Measurements from ENCODE around the gene PRKCQ. TPM values are rescaled to one million over a fixed set of nuclear protein-coding genes. Genes with fewer than 3 reads are reported as not detected.

PRKCQ gene
- total and polyA plus RNA-seq, 2 of the 8 experiments (the other 6 are each of a cell fraction or from before 2014, with no cell fraction given): 9.1 to 22.6 TPM

DNA sequence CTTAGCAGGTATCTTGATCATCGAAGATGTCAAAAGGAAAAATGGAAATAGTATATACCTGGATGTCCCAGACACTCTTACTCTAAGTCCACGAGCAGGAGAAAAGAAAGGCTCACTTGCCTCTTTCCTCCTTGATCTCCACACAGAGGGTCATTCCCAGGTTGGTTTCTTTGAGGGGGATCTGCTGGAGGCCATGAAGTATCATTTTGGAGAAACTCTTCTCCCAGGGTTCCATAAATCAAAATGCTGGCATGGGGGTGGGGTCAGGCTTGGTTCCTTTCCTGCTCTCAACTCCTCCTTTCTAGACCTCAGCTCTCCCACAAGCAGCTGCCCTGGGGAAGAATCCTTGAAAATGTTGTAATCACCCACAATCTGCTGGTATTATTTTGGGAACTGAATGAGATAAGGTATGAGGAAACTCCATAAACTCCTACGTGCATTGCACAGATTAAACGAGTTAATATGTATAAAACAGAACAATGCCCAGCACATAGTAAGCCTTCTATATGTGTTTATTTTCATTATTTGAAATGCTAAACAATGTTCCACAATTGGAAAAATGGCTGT is 54.4 kb downstream of the PRKCQ start:
- no peak overlapping the region for H3K14ac ChIP-seq (ENCODE audit: insufficient read length)
- H2BK120ac ChIP-seq (replicated peaks; ENCODE audit: low read depth, low read length): no peak overlapping the region
- no peak overlapping the region for H2AK5ac ChIP-seq (ENCODE audit: low read depth, low read length)
- no peak overlapping the region for H3K27ac ChIP-seq (ENCODE audit: low read depth, low read length)
- no peak overlapping the region for H3K4me3 ChIP-seq (ENCODE audit: extremely low read depth in 1 of 4, insufficient read depth in 2 of 4, low read depth in 3 of 4, low read length in 4 of 4)
- CTCF ChIA-PET (ENCODE audit: partially characterized antibody): no interaction called here
- H3K4me2 ChIP-seq (ENCODE audit: insufficient read depth in 1 of 2, low read depth in 2 of 2, low read length in 2 of 2): no peak overlapping the region
- no peak overlapping the region for H3K56ac ChIP-seq (replicated peaks; ENCODE audit: insufficient read length, low read depth, low read length)
- 90% methylated on average over 4 of the region's 4 CpGs; no CpG with 5 or more reads in 1 of the 2 experiments for WGBS, 2 experiments (ENCODE audit: extremely low coverage in 1 of 2, insufficient coverage in 1 of 2, insufficient read length in 1 of 2, insufficient replicate concordance in 2 of 2, low coverage in 1 of 2, low lambda C conversion rate in 2 of 2, missing lambda C conversion rate in 1 of 2)
- DNase-seq (ENCODE audit: low read depth in 1 of 2, low spot score in 2 of 2): no peak
- TF ChIP-seq, protein P1, sequence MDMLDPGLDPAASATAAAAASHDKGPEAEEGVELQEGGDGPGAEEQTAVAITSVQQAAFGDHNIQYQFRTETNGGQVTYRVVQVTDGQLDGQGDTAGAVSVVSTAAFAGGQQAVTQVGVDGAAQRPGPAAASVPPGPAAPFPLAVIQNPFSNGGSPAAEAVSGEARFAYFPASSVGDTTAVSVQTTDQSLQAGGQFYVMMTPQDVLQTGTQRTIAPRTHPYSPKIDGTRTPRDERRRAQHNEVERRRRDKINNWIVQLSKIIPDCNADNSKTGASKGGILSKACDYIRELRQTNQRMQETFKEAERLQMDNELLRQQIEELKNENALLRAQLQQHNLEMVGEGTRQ (IDR thresholded peaks at IDR 0.05; ENCODE audit: low read length): no peak
- no peak for TF ChIP-seq POU5F1 (IDR thresholded peaks at IDR 0.05; ENCODE audit: low read depth, low read length)
- TF ChIP-seq HDAC6 (IDR thresholded peaks at IDR 0.05; ENCODE audit: low read depth, low read length): no peak
- no peak for TF ChIP-seq YY1 (IDR thresholded peaks at IDR 0.05; ENCODE audit: low read depth, low read length)
- no peak for TF ChIP-seq JUN (IDR thresholded peaks at IDR 0.05; ENCODE audit: low read depth, low read length)
- no peak for TF ChIP-seq CHD2 (IDR thresholded peaks at IDR 0.05; ENCODE audit: low read length)
- TF ChIP-seq KDM5A (IDR thresholded peaks at IDR 0.05; ENCODE audit: low read length): no peak
- no peak for TF ChIP-seq TAF7 (optimal IDR thresholded peaks at IDR 0.05; ENCODE audit: borderline replicate concordance, low read depth, low read length)
- TF ChIP-seq, protein P2, sequence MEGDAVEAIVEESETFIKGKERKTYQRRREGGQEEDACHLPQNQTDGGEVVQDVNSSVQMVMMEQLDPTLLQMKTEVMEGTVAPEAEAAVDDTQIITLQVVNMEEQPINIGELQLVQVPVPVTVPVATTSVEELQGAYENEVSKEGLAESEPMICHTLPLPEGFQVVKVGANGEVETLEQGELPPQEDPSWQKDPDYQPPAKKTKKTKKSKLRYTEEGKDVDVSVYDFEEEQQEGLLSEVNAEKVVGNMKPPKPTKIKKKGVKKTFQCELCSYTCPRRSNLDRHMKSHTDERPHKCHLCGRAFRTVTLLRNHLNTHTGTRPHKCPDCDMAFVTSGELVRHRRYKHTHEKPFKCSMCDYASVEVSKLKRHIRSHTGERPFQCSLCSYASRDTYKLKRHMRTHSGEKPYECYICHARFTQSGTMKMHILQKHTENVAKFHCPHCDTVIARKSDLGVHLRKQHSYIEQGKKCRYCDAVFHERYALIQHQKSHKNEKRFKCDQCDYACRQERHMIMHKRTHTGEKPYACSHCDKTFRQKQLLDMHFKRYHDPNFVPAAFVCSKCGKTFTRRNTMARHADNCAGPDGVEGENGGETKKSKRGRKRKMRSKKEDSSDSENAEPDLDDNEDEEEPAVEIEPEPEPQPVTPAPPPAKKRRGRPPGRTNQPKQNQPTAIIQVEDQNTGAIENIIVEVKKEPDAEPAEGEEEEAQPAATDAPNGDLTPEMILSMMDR (IDR thresholded peaks at IDR 0.05; ENCODE audit: control extremely low read depth in 1 of 3, insufficient read depth in 1 of 3, low read depth in 1 of 3, low read length in 3 of 3): no peak
- TF ChIP-seq SAP30 (IDR thresholded peaks at IDR 0.05; ENCODE audit: insufficient read depth, insufficient replicate concordance, low read length): no peak
- TF ChIP-seq ASH2L (IDR thresholded peaks at IDR 0.05; ENCODE audit: low read length): no peak
- no peaks in the 10 kb centered on the region for H3K23me2 ChIP-seq (ENCODE audit: low read depth, low read length)
- POLR2A ChIA-PET (ENCODE audit: partially characterized antibody): no interaction called here
- no peak overlapping the region for H2BK12ac ChIP-seq (ENCODE audit: low read depth, low read length)
- no peak overlapping the region for H2BK5ac ChIP-seq (ENCODE audit: low read depth, low read length)
- H2AFZ ChIP-seq (ENCODE audit: low read length): no peak overlapping the region
- H4K5ac ChIP-seq (ENCODE audit: insufficient read length, low read depth, low read length): no peak overlapping the region
- H4K91ac ChIP-seq (replicated peaks; ENCODE audit: insufficient read length, low read length): no peak overlapping the region
- H2BK20ac ChIP-seq (ENCODE audit: low read length): no peak overlapping the region
- no peak overlapping the region for H3K18ac ChIP-seq (ENCODE audit: extremely low read depth, low read length)
- H2BK15ac ChIP-seq (ENCODE audit: low read length): no peak overlapping the region
- H3K79me1 ChIP-seq (ENCODE audit: low read depth, low read length): no peaks in the 10 kb centered on the region; the same call in 1 of the 2 replicates
- no peak overlapping the region for H4K8ac ChIP-seq (ENCODE audit: extremely low read depth, insufficient read depth, low read length)
- H3K23ac ChIP-seq (ENCODE audit: insufficient read length): no peak overlapping the region
- no peaks in the 10 kb centered on the region for H3K9me3 ChIP-seq (ENCODE audit: insufficient read depth in 2 of 2, low read depth in 1 of 2, low read length in 1 of 2)
- H3K36me3 ChIP-seq (ENCODE audit: control insufficient read depth in 2 of 4, insufficient read depth in 4 of 4, low read length in 3 of 4): no peaks in the 10 kb centered on the region
- FAIRE-seq: no peak
- H3K4me1 ChIP-seq (replicated peaks in 1 of 4; ENCODE audit: control insufficient read depth in 3 of 4, insufficient read depth in 4 of 4, low read length in 3 of 4): no peaks in the 10 kb centered on the region
- no peaks in the 10 kb centered on the region; a peak in 1 of 4 replicates for H3K79me2 ChIP-seq (ENCODE audit: control insufficient read depth in 1 of 2, insufficient read depth in 2 of 2, low read length in 2 of 2)
- H3K4ac ChIP-seq (replicated peaks; ENCODE audit: insufficient read length, low read depth, low read length): no peak overlapping the region
- no peaks in the 10 kb centered on the region for H3K27me3 ChIP-seq (replicated peaks in 1 of 4; ENCODE audit: control insufficient read depth in 3 of 4, extremely low read depth in 1 of 4, insufficient read depth in 3 of 4, low read length in 3 of 4)
- H3K9ac ChIP-seq (replicated peaks in 1 of 4; ENCODE audit: extremely low read depth in 1 of 4, low read depth in 3 of 4, low read length in 3 of 4): no peak overlapping the region
- H4K20me1 ChIP-seq (replicated peaks in 1 of 2; ENCODE audit: control insufficient read depth in 1 of 2, insufficient read depth in 2 of 2, low read length in 2 of 2): peaks cover 0 to 2% of the 10 kb centered on the region in 2 experiments
